NCI-H2029 (cell line): ENCODE data around the gene ZBTB1.

Experiments
- DNase-seq: peaks from one replicate; lab custom pipeline; 2025; lab: John Stamatoyannopoulos, UW

ZBTB1 gene

GRCh38 chr14:64572386-64573104 is 68.0 kb downstream of the ZBTB1 start:
- DNase-seq = no peak

GRCh38 chr14:64573109-64573508 is 68.5 kb downstream of the ZBTB1 start:
- no peak for DNase-seq
